Measurements from ENCODE around the gene HDLBP. TPM values are rescaled to one million over a fixed set of nuclear protein-coding genes. Genes with fewer than 3 reads are reported as not detected.

Gene HDLBP, protein sequence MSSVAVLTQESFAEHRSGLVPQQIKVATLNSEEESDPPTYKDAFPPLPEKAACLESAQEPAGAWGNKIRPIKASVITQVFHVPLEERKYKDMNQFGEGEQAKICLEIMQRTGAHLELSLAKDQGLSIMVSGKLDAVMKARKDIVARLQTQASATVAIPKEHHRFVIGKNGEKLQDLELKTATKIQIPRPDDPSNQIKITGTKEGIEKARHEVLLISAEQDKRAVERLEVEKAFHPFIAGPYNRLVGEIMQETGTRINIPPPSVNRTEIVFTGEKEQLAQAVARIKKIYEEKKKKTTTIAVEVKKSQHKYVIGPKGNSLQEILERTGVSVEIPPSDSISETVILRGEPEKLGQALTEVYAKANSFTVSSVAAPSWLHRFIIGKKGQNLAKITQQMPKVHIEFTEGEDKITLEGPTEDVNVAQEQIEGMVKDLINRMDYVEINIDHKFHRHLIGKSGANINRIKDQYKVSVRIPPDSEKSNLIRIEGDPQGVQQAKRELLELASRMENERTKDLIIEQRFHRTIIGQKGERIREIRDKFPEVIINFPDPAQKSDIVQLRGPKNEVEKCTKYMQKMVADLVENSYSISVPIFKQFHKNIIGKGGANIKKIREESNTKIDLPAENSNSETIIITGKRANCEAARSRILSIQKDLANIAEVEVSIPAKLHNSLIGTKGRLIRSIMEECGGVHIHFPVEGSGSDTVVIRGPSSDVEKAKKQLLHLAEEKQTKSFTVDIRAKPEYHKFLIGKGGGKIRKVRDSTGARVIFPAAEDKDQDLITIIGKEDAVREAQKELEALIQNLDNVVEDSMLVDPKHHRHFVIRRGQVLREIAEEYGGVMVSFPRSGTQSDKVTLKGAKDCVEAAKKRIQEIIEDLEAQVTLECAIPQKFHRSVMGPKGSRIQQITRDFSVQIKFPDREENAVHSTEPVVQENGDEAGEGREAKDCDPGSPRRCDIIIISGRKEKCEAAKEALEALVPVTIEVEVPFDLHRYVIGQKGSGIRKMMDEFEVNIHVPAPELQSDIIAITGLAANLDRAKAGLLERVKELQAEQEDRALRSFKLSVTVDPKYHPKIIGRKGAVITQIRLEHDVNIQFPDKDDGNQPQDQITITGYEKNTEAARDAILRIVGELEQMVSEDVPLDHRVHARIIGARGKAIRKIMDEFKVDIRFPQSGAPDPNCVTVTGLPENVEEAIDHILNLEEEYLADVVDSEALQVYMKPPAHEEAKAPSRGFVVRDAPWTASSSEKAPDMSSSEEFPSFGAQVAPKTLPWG (N-terminal part only)
- 839 and 856 TPM in 2 replicates for total RNA-seq
- long read RNA-seq, full-length matches to known transcripts, result 906 of 1,728 reads
- long read RNA-seq, partial matches to known transcripts, result 663 of 1,728 reads
- long read RNA-seq, other reads (novel, unspliced or antisense), result 159 of 1,728 reads

DNA sequence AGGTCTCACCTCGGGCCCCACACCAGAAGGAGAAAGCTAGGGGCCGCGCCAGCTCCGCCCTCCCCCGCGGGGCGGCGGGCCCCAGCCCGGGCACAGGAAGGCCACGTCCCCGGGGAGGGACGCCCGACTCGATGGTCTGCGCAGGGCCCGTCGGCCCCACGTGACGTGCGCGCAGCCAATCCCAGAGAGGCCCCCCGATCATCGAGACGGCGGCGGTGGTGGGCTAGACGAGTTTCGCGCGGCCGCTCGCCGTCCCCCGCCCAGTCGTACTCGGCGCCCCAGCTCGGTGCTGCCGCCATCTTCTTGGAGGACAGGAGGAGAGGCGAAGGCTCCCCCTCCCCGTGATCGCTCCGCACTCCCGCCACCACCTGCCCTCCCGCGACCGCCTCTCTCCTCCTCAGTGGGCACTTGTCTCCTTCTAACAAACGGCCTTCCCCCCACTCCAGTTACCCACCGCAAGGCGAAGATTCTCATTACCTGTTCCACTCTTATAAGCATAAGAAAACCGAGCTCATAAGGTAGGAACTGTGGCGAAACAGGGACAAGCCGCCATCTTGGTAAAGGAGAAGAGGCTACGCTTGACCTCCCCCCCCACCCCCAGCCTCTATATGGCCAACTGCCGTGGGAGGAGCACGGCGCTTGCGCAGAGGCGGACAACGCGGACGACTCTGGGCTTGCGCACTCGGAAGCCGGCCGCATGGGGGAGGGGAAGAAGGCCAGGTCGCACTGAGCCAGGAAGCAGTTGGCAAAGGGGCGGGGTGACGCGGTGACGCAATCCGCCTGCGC, at the start of gene HDLBP:
TSS of gene HDLBP (minus strand) at position 580 of the 786 bp plus-strand sequence. CDS start 48,803 bp downstream, outside the sequence.
- TF ChIP-seq, protein P1, sequence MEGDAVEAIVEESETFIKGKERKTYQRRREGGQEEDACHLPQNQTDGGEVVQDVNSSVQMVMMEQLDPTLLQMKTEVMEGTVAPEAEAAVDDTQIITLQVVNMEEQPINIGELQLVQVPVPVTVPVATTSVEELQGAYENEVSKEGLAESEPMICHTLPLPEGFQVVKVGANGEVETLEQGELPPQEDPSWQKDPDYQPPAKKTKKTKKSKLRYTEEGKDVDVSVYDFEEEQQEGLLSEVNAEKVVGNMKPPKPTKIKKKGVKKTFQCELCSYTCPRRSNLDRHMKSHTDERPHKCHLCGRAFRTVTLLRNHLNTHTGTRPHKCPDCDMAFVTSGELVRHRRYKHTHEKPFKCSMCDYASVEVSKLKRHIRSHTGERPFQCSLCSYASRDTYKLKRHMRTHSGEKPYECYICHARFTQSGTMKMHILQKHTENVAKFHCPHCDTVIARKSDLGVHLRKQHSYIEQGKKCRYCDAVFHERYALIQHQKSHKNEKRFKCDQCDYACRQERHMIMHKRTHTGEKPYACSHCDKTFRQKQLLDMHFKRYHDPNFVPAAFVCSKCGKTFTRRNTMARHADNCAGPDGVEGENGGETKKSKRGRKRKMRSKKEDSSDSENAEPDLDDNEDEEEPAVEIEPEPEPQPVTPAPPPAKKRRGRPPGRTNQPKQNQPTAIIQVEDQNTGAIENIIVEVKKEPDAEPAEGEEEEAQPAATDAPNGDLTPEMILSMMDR (IDR thresholded peaks at IDR 0.05), result peak; percentile 39
- Mint-ChIP-seq H3K4me3 (ENCODE audit: unreplicated experiment) (peak within 1 kb of the TSS; percentile 97), H3K27me3 (ENCODE audit: unreplicated experiment) (no peaks in the 10 kb centered on the region), H3K9me3 (ENCODE audit: unreplicated experiment) (no peaks in the 10 kb centered on the region), H3K36me3 (ENCODE audit: unreplicated experiment) (peaks cover 16% of the 10 kb centered on the region), H3K4me1 (ENCODE audit: unreplicated experiment) (peaks cover 66% of the 10 kb centered on the region), H3K27ac (ENCODE audit: unreplicated experiment) (peak within 1 kb of the TSS; percentile 100)
- DNase-seq (ENCODE audit: extremely low spot score, unreplicated experiment), result peak; percentile 100

DNA sequence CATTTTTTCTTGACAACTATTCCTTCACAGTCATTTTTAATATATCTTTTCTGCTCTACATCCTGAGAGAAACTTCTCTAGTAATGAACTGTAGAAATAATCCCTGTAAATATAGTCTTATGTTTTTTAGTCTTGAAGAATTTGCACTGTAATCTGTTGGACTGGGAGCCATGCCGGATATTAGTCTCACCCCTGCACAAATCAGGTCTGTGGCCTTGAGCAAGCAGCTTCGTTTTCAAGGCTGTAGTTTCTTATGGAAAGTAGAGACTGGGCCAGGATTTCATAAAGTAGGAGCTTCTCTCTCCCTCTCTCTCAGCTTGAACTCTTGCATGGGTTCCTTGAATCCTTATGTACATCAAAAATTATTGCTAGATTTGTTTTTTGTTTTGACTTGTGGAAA, 49.3 kb upstream of the HDLBP start:
- no peaks in the 10 kb centered on the region for H3K9me3 Mint-ChIP-seq (ENCODE audit: unreplicated experiment)
- DNase-seq (ENCODE audit: extremely low spot score, unreplicated experiment), result no peak
- no peak overlapping the region for H3K4me3 Mint-ChIP-seq (ENCODE audit: unreplicated experiment)
- TF ChIP-seq, protein P1 (IDR thresholded peaks at IDR 0.05), result no peak
- H3K4me1 Mint-ChIP-seq (ENCODE audit: unreplicated experiment), result peaks cover 40% of the 10 kb centered on the region
- H3K36me3 Mint-ChIP-seq (ENCODE audit: unreplicated experiment), result peaks cover 3% of the 10 kb centered on the region
- H3K27ac Mint-ChIP-seq (ENCODE audit: unreplicated experiment), result peak overlapping the region; percentile 43
- H3K27me3 Mint-ChIP-seq (ENCODE audit: unreplicated experiment), result no peaks in the 10 kb centered on the region

DNA sequence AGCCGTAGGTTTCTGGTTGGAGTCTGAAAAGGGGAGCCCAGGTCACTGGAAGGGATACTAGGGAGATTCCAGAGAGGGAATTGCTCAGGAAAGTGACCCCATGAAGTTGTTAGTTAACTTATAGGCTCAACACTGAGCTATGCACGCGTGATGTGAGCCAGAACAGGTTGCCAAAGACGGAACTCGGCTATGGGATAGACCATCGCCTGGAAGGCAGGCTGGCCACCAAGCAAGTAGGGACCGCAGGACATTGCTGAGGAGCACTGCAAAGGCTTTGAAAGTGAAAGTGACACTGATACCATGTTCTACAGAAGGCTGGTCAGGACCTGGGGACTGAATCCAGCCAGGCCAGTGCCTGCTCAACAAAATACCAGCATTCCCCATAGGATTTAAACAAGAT, 48.0 kb upstream of the HDLBP start:
- Mint-ChIP-seq H3K4me3 (ENCODE audit: unreplicated experiment) (peak overlapping the region; percentile 23), H3K27me3 (ENCODE audit: unreplicated experiment) (no peaks in the 10 kb centered on the region), H3K4me1 (ENCODE audit: unreplicated experiment) (peaks cover 37% of the 10 kb centered on the region), H3K9me3 (ENCODE audit: unreplicated experiment) (no peaks in the 10 kb centered on the region), H3K36me3 (ENCODE audit: unreplicated experiment) (peaks cover 3% of the 10 kb centered on the region), H3K27ac (ENCODE audit: unreplicated experiment) (no peak overlapping the region)
- DNase-seq (ENCODE audit: extremely low spot score, unreplicated experiment), result no peak
- TF ChIP-seq, protein P1 (IDR thresholded peaks at IDR 0.05), result no peak

DNA sequence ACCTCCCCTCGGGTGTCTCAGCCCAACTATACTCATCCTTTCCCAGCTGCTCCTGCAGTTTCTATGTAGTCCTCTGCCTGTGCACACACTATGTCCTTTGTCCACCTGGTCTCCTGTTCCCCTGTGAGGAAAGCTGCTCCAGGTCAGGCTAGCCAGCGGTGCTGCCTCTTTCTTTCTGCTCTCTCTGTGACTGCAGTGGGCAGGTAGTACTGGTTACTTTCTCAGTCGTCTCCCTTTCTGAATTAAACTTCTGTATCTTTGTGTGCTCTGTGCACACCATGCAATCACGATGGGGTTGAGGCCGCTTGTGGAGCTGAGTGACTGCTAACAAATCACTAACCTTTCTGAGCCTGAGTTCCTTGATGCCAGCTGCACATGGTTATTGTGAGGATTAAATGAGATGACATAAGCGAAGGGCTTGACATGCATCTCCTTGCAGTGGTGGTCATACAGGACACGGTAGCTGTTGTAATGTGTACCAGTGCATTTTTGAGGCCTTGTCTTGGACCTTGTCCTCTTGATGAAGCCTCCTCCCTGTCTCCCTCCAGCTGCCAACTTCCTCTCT, 44.1 kb upstream of the HDLBP start:
- no peak for DNase-seq (ENCODE audit: extremely low spot score, unreplicated experiment)
- TF ChIP-seq, protein P1 (IDR thresholded peaks at IDR 0.05), result no peak
- Mint-ChIP-seq H3K4me3 (ENCODE audit: unreplicated experiment) (no peak overlapping the region), H3K36me3 (ENCODE audit: unreplicated experiment) (peaks cover 3% of the 10 kb centered on the region), H3K4me1 (ENCODE audit: unreplicated experiment) (peaks cover 50% of the 10 kb centered on the region), H3K27ac (ENCODE audit: unreplicated experiment) (no peak overlapping the region), H3K27me3 (ENCODE audit: unreplicated experiment) (no peaks in the 10 kb centered on the region), H3K9me3 (ENCODE audit: unreplicated experiment) (no peaks in the 10 kb centered on the region)

All from osteocyte (in vitro differentiated cells).